ENCODE data around the gene DDIT3. TPM values are rescaled to one million over a fixed set of nuclear protein-coding genes. Genes with fewer than 3 reads are reported as not detected.
"Not testable (repeated sequence)": the region's sequence is repeated elsewhere in the genome, so short reads cannot be mapped to it uniquely, and the experiment has no call there.

DDIT3 gene
- total RNA-seq, 1 experiment from 2014 or later, result 70.2 TPM

GRCh38 chr12:57518920-57519795 lies 1.2 kb downstream of the DDIT3 start:
- peaks cover 42% of the 10 kb centered on the region for H3K4me1 Mint-ChIP-seq (ENCODE audit: low read depth, unreplicated experiment)
- DNase-seq, result no peak
- intact Hi-C loops (cut with micrococcal nuclease; ENCODE audit: unreplicated experiment), result no loop called here
- H3K4me3 Mint-ChIP-seq (ENCODE audit: low read depth, unreplicated experiment), result peak overlapping the region; percentile 95
- H3K27me3 Mint-ChIP-seq (ENCODE audit: unreplicated experiment), result no peaks in the 10 kb centered on the region
- CTCF ChIA-PET, result interaction anchor here (0.6 kb wide), 2 partner anchors 242 to 498 kb away, joined by 3 to 4 read pairs; no protein-coding TSS in a partner anchor
- BruUV-seq (replicated peaks), result no TSS peak
- H3K36me3 Mint-ChIP-seq (ENCODE audit: insufficient read depth, unreplicated experiment), result peaks cover 100% of the 10 kb centered on the region
- TF ChIP-seq CTCF (IDR thresholded peaks at IDR 0.05; ENCODE audit: unreplicated experiment), result no peak
- H3K9me3 Mint-ChIP-seq (ENCODE audit: low read depth, unreplicated experiment), result no peaks in the 10 kb centered on the region
- H3K27ac Mint-ChIP-seq (ENCODE audit: unreplicated experiment), result peak overlapping the region; percentile 100

- no peak for TF ChIP-seq CTCF (IDR thresholded peaks at IDR 0.05; ENCODE audit: unreplicated experiment)
- Mint-ChIP-seq H3K36me3 (ENCODE audit: insufficient read depth, unreplicated experiment) (peaks cover 99% of the 10 kb centered on the region), H3K4me1 (ENCODE audit: low read depth, unreplicated experiment) (peaks cover 36% of the 10 kb centered on the region), H3K27me3 (ENCODE audit: unreplicated experiment) (no peaks in the 10 kb centered on the region), H3K27ac (ENCODE audit: unreplicated experiment) (peak overlapping the region; percentile 100), H3K9me3 (ENCODE audit: low read depth, unreplicated experiment) (no peaks in the 10 kb centered on the region), H3K4me3 (ENCODE audit: low read depth, unreplicated experiment) (peak overlapping the region; percentile 95)
- intact Hi-C loops (cut with micrococcal nuclease; ENCODE audit: unreplicated experiment), result no loop called here
- DNase-seq, result no peak
- CTCF ChIA-PET, result interaction anchor here (0.6 kb wide), 1 partner anchor 497 kb away, joined by 3 read pairs; no protein-coding TSS in a partner anchor
- no TSS peak for BruUV-seq (replicated peaks)
Measured at GRCh38 chr12:57518176-57518919, 2.0 kb downstream of the DDIT3 start.

- Mint-ChIP-seq H3K27ac (ENCODE audit: unreplicated experiment) (peak overlapping the region; percentile 100), H3K4me1 (ENCODE audit: low read depth, unreplicated experiment) (peaks cover 36% of the 10 kb centered on the region), H3K4me3 (ENCODE audit: low read depth, unreplicated experiment) (peak overlapping the region; percentile 95), H3K36me3 (ENCODE audit: insufficient read depth, unreplicated experiment) (peaks cover 99% of the 10 kb centered on the region)
- BruUV-seq (replicated peaks); CTCF ChIA-PET; H3K27me3 Mint-ChIP-seq (ENCODE audit: unreplicated experiment); intact Hi-C loops (cut with micrococcal nuclease; ENCODE audit: unreplicated experiment); DNase-seq; H3K9me3 Mint-ChIP-seq (ENCODE audit: low read depth, unreplicated experiment): not testable (repeated sequence)
Measured at GRCh38 chr12:57517718-57518117, 2.6 kb downstream of the DDIT3 start.

GRCh38 chr12:57517187-57517586 lies 3.1 kb downstream of the DDIT3 start:
- peak overlapping the region; percentile 95 for H3K4me3 Mint-ChIP-seq (ENCODE audit: low read depth, unreplicated experiment)
- intact Hi-C loops (cut with micrococcal nuclease; ENCODE audit: unreplicated experiment), result no loop called here
- H3K4me1 Mint-ChIP-seq (ENCODE audit: low read depth, unreplicated experiment), result peaks cover 36% of the 10 kb centered on the region
- peak overlapping the region; percentile 100 for H3K27ac Mint-ChIP-seq (ENCODE audit: unreplicated experiment)
- TF ChIP-seq CTCF (IDR thresholded peaks at IDR 0.05; ENCODE audit: unreplicated experiment), result no peak
- H3K27me3 Mint-ChIP-seq (ENCODE audit: unreplicated experiment), result no peaks in the 10 kb centered on the region
- BruUV-seq (replicated peaks), result no TSS peak
- DNase-seq, result no peak
- H3K36me3 Mint-ChIP-seq (ENCODE audit: insufficient read depth, unreplicated experiment), result peaks cover 99% of the 10 kb centered on the region
- no peaks in the 10 kb centered on the region for H3K9me3 Mint-ChIP-seq (ENCODE audit: low read depth, unreplicated experiment)
- CTCF ChIA-PET, result no interaction called here
